HUES48 (cell line): ENCODE data around the gene SLC6A6.
"Not testable (repeated sequence)": the region's sequence is repeated elsewhere in the genome, so short reads cannot be mapped to it uniquely, and the experiment has no call there.

ENCODE experiments used
- H3K27ac ChIP-seq: one replicate; pipeline ENCODE4 v1.7.0; 2013; ENCODE audit warnings: low read depth, low read length, inconsistent platforms
- H3K27me3 ChIP-seq: 2 replicates; pipeline ENCODE4 v1.6.1; 2013; ENCODE audit warnings: mild to moderate bottlenecking, low read length; ENCODE audit not compliant: control insufficient read depth, insufficient read depth
- H3K36me3 ChIP-seq: 2 replicates; pipeline ENCODE4 v1.6.1; 2013; ENCODE audit warnings: low read length; ENCODE audit not compliant: control insufficient read depth, insufficient read depth
- H3K4me1 ChIP-seq: 2 replicates; pipeline ENCODE4 v1.6.1; 2013; ENCODE audit warnings: mild to moderate bottlenecking, low read length; ENCODE audit not compliant: control insufficient read depth, insufficient read depth
- H3K4me3 ChIP-seq: 2 replicates; pipeline ENCODE4 v1.5.1; 2013; ENCODE audit warnings: mild to moderate bottlenecking, low read depth, low read length
- H3K9ac ChIP-seq: 2 replicates; pipeline ENCODE4 v1.6.1; 2013; ENCODE audit warnings: mild to moderate bottlenecking, low read depth, low read length, moderate library complexity
- H3K9me3 ChIP-seq: 2 replicates; pipeline ENCODE4 v1.6.1; 2013; ENCODE audit warnings: low read length; ENCODE audit not compliant: control insufficient read depth, insufficient read depth

The SLC6A6 gene

GRCh38 chr3:14510838-14511622, 108.6 kb downstream of the SLC6A6 start:
- no peaks in the 10 kb centered on the region for H3K36me3 ChIP-seq
- no peak overlapping the region for H3K9ac ChIP-seq
- H3K27ac ChIP-seq: no peak overlapping the region
- peaks cover 5% of the 10 kb centered on the region; the same call in 1 of the 2 replicates for H3K4me1 ChIP-seq
- H3K9me3 ChIP-seq: no peaks in the 10 kb centered on the region
- no peak overlapping the region for H3K4me3 ChIP-seq
- no peaks in the 10 kb centered on the region for H3K27me3 ChIP-seq

- Histone ChIP-seq H3K9ac (no peak overlapping the region), H3K4me3 (no peak overlapping the region), H3K4me1 (peaks cover 5% of the 10 kb centered on the region; the same call in 1 of the 2 replicates), H3K27me3 (no peaks in the 10 kb centered on the region), H3K36me3 (no peaks in the 10 kb centered on the region), H3K27ac (no peak overlapping the region), H3K9me3 (no peaks in the 10 kb centered on the region)
These were observed 109.3 kb downstream of the SLC6A6 start for GRCh38 chr3:14511623-14512280.

- Histone ChIP-seq H3K27me3 (no peaks in the 10 kb centered on the region), H3K27ac (no peak overlapping the region), H3K4me1 (peaks cover 5% of the 10 kb centered on the region; the same call in 1 of the 2 replicates)
These were observed 110.0 kb downstream of the SLC6A6 start for GRCh38 chr3:14512281-14512941.

GRCh38 chr3:14512942-14513327, 110.5 kb downstream of the SLC6A6 start:
- no peaks in the 10 kb centered on the region for H3K36me3 ChIP-seq
- no peak overlapping the region for H3K27ac ChIP-seq
- no peaks in the 10 kb centered on the region for H3K27me3 ChIP-seq
- H3K9ac ChIP-seq: no peak overlapping the region
- H3K9me3 ChIP-seq: no peaks in the 10 kb centered on the region
- no peak overlapping the region for H3K4me3 ChIP-seq
- H3K4me1 ChIP-seq: peaks cover 5% of the 10 kb centered on the region; the same call in 1 of the 2 replicates

More at GRCh38 chr3:14512281-14512941, 110.0 kb downstream of the SLC6A6 start:
- H3K4me3 ChIP-seq: no peak overlapping the region
- H3K36me3 ChIP-seq: no peaks in the 10 kb centered on the region
- H3K9me3 ChIP-seq: no peaks in the 10 kb centered on the region
- no peak overlapping the region for H3K9ac ChIP-seq

GRCh38 chr3:14513566-14514322, 111.3 kb downstream of the SLC6A6 start:
- no peaks in the 10 kb centered on the region for H3K9me3 ChIP-seq
- H3K4me3 ChIP-seq: no peak overlapping the region
- H3K4me1 ChIP-seq: peaks cover 5% of the 10 kb centered on the region; the same call in 1 of the 2 replicates
- no peaks in the 10 kb centered on the region for H3K27me3 ChIP-seq
- H3K27ac ChIP-seq: no peak overlapping the region
- H3K36me3 ChIP-seq: no peaks in the 10 kb centered on the region
- no peak overlapping the region for H3K9ac ChIP-seq

- H3K4me3 ChIP-seq: no peak overlapping the region
- H3K27me3 ChIP-seq: no peaks in the 10 kb centered on the region
- no peaks in the 10 kb centered on the region for H3K9me3 ChIP-seq
- H3K9ac ChIP-seq: no peak overlapping the region
- no peaks in the 10 kb centered on the region for H3K36me3 ChIP-seq
- H3K27ac ChIP-seq: no peak overlapping the region
- H3K4me1 ChIP-seq: peaks cover 2% of the 10 kb centered on the region; the same call in 1 of the 2 replicates
These were observed 111.9 kb downstream of the SLC6A6 start for GRCh38 chr3:14514323-14514720.

GRCh38 chr3:14515526-14515925, 113.1 kb downstream of the SLC6A6 start:
- not testable (repeated sequence) for H3K9me3 ChIP-seq, H3K36me3 ChIP-seq, H3K4me3 ChIP-seq, H3K27me3 ChIP-seq, H3K9ac ChIP-seq, H3K4me1 ChIP-seq, H3K27ac ChIP-seq

GRCh38 chr3:14516738-14517345, 114.4 kb downstream of the SLC6A6 start:
- Histone ChIP-seq H3K4me1 (no peaks in the 10 kb centered on the region), H3K9ac (no peak overlapping the region), H3K4me3 (no peak overlapping the region), H3K36me3 (no peaks in the 10 kb centered on the region), H3K27me3 (no peaks in the 10 kb centered on the region), H3K27ac (no peak overlapping the region), H3K9me3 (no peaks in the 10 kb centered on the region)

GRCh38 chr3:14517601-14518431, 115.4 kb downstream of the SLC6A6 start:
- no peaks in the 10 kb centered on the region for H3K4me1 ChIP-seq
- no peaks in the 10 kb centered on the region for H3K27me3 ChIP-seq
- no peaks in the 10 kb centered on the region for H3K36me3 ChIP-seq
- H3K4me3 ChIP-seq: no peak overlapping the region
- no peak overlapping the region for H3K9ac ChIP-seq
- H3K9me3 ChIP-seq: no peaks in the 10 kb centered on the region
- no peak overlapping the region for H3K27ac ChIP-seq

- Histone ChIP-seq H3K27me3 (no peaks in the 10 kb centered on the region), H3K4me3 (no peak overlapping the region), H3K9ac (no peak overlapping the region)
These were observed 116.0 kb downstream of the SLC6A6 start for GRCh38 chr3:14518432-14518802.

More at GRCh38 chr3:14518432-14518802, 116.0 kb downstream of the SLC6A6 start:
- Histone ChIP-seq H3K27ac (no peak overlapping the region), H3K36me3 (no peaks in the 10 kb centered on the region), H3K9me3 (no peaks in the 10 kb centered on the region), H3K4me1 (no peaks in the 10 kb centered on the region)
